Neural cell (in vitro differentiated cells): ENCODE data around the gene SIRPB1. TPM values are rescaled to one million over a fixed set of nuclear protein-coding genes. Genes with fewer than 3 reads are reported as not detected.

Source experiments
- H2AFZ ChIP-seq: fragments of 200-600, 300-800 bp; sonication (generic), shearing (Covaris generic); 2 replicates; pipeline ENCODE4 v1.6.0; 2014; ENCODE audit warnings: low read depth, mild to moderate bottlenecking, antibody characterized with exemption, low read length, moderate library complexity
- H3F3A ChIP-seq: fragments of 200-600 bp; shearing (Covaris generic); 2 replicates; pipeline ENCODE4 v1.6.1; 2016; ENCODE audit warnings: mild to moderate bottlenecking, moderate library complexity, mixed read lengths, antibody characterized with exemption, low read length; ENCODE audit not compliant: insufficient read depth, poor library complexity, severe bottlenecking
- H3K27ac ChIP-seq: fragments of 200-600, 300-800 bp; sonication (generic), shearing (Covaris generic); 2 replicates; pipeline ENCODE4 v1.5.1; 2014; ENCODE audit warnings: mild to moderate bottlenecking, low read length, moderate library complexity
- H3K27me3 ChIP-seq: fragments of 300-800, 200-600 bp; sonication (generic), shearing (Covaris generic); 2 replicates; pipeline ENCODE4 v1.6.0; 2014; ENCODE audit warnings: mild to moderate bottlenecking, low read depth, low read length, moderate library complexity; ENCODE audit not compliant: insufficient read depth
- H3K36me3 ChIP-seq: fragments of 300-800, 200-600 bp; sonication (generic), shearing (Covaris generic); 2 replicates; pipeline ENCODE4 v1.5.1; 2014; ENCODE audit warnings: mild to moderate bottlenecking, antibody characterized with exemption, low read length, moderate library complexity; ENCODE audit not compliant: insufficient read depth
- H3K4me2 ChIP-seq: fragments of 300-800, 200-600 bp; sonication (generic), shearing (Covaris generic); 2 replicates; pipeline ENCODE4 v1.6.0; 2014; ENCODE audit warnings: mild to moderate bottlenecking, low read length
- H3K4me3 ChIP-seq: fragments of 300-800, 200-600 bp; sonication (generic), shearing (Covaris generic); 2 replicates; pipeline ENCODE4 v1.5.1; 2014; ENCODE audit warnings: mild to moderate bottlenecking, low read length, moderate library complexity
- H3K79me2 ChIP-seq: fragments of 200-600 bp; shearing (Covaris generic); replicated peaks from 2 replicates; pipeline ENCODE4 v1.6.0; 2014; ENCODE audit warnings: mild to moderate bottlenecking, low read length, moderate library complexity; ENCODE audit not compliant: insufficient read depth
- H3K9ac ChIP-seq: fragments of 300-800, 200-600 bp; sonication (generic), shearing (Covaris generic); 2 replicates; pipeline ENCODE4 v1.6.1; 2016; ENCODE audit warnings: mild to moderate bottlenecking, low read length, mixed read lengths
- H3K9me2 ChIP-seq: fragments of 200-600 bp; shearing (Covaris generic); 2 replicates; pipeline ENCODE4 v1.6.1; 2016; ENCODE audit warnings: mild to moderate bottlenecking, low read length, mixed read lengths; ENCODE audit not compliant: insufficient read depth
- H3K9me3 ChIP-seq: fragments of 200-600, 300-800 bp; sonication (generic), shearing (Covaris generic); 2 replicates; pipeline ENCODE4 v1.6.1; 2016; ENCODE audit warnings: mild to moderate bottlenecking, mixed run types, low read length, moderate library complexity, mixed read lengths
- H4K20me1 ChIP-seq: fragments of 200-600 bp; shearing (Covaris generic); 2 replicates; pipeline ENCODE4 v1.6.1; 2016; ENCODE audit warnings: mild to moderate bottlenecking, mixed run types; ENCODE audit not compliant: insufficient read depth
- CTCF ChIP-seq: fragments of 450-650 bp; IDR thresholded peaks from 2 replicates; pipeline ENCODE4 v1.5.1; 2014; ENCODE audit warnings: antibody characterized with exemption, mild to moderate bottlenecking, moderate library complexity; ENCODE audit not compliant: poor library complexity, severe bottlenecking
- EP300 ChIP-seq: fragments of 450-650 bp; conservative IDR thresholded peaks from 2 replicates; pipeline ENCODE4 v1.6.1; 2014; ENCODE audit warnings: antibody characterized with exemption, mild to moderate bottlenecking, moderate library complexity; ENCODE audit not compliant: poor library complexity, severe bottlenecking
- EZH2 ChIP-seq: fragments of 200-600, 300-800 bp; shearing (Covaris generic), sonication (generic); IDR thresholded peaks from 2 replicates; pipeline ENCODE4 v1.6.1; 2014; ENCODE audit warnings: antibody characterized with exemption, low read length, borderline replicate concordance, mild to moderate bottlenecking; ENCODE audit not compliant: insufficient read depth, poor library complexity, severe bottlenecking
- MXI1 ChIP-seq: fragments of 450-650 bp; conservative IDR thresholded peaks from 2 replicates; pipeline ENCODE4 v1.6.1; 2014; ENCODE audit warnings: antibody characterized with exemption, mild to moderate bottlenecking; ENCODE audit not compliant: poor library complexity, severe bottlenecking
- POLR2AphosphoS5 ChIP-seq: IDR thresholded peaks from 2 replicates; pipeline ENCODE4 v1.6.1; 2012
- RAD21 ChIP-seq: fragments of 450-650 bp; conservative IDR thresholded peaks from 2 replicates; pipeline ENCODE4 v1.6.1; 2014; ENCODE audit warnings: antibody characterized with exemption, mild to moderate bottlenecking, moderate library complexity
- REST ChIP-seq: IDR thresholded peaks from 2 replicates; pipeline ENCODE4 v1.6.1; 2012; ENCODE audit warnings: borderline replicate concordance
- SMC3 ChIP-seq: fragments of 450-650 bp; conservative IDR thresholded peaks from 2 replicates; pipeline ENCODE4 v1.6.1; 2014; ENCODE audit warnings: antibody characterized with exemption, mild to moderate bottlenecking, moderate library complexity; ENCODE audit not compliant: poor library complexity
- TAF1 ChIP-seq: IDR thresholded peaks from 2 replicates; pipeline ENCODE4 v1.6.1; 2012; ENCODE audit warnings: low read depth
- polyA plus RNA-seq: library from polyadenylated mRNA; depleted of rRNA; stranded (reverse); fragments of >200 nt; gene quantifications from 2 replicates; pipeline ENCODE4 v1.2.3, GENCODE V29; 2014

Gene SIRPB1
- polyA plus RNA-seq, 1 donor from 2014 or later, result 0.20 TPM

DNA sequence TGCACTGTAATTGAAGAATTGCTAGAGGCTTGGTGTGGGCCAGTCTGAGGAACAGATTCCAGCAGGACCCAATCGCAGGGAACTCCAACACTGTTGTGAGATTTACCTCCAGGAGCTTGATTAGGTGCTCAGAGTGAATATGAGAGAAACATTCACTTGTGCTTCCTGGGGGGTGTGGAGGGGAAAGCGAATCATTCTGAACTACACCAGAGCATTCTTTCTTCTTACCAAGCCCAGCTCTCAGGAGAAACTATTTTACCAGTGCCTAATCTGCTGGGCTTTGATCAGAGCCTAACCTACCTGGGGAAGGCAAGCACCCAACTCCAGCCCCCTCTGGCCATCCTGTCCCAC, 7.4 kb upstream of the SIRPB1 start:
- no peak overlapping the region for H3K27ac ChIP-seq
- no peaks in the 10 kb centered on the region for H3K27me3 ChIP-seq
- no peak overlapping the region for H3K9ac ChIP-seq
- H3K9me3 ChIP-seq, result no peaks in the 10 kb centered on the region
- H3K4me2 ChIP-seq, result no peak overlapping the region
- H3K79me2 ChIP-seq, result no peaks in the 10 kb centered on the region
- H4K20me1 ChIP-seq, result no peaks in the 10 kb centered on the region
- TF ChIP-seq POLR2AphosphoS5 (no peak), EZH2 (no peak), REST (no peak), EP300 (no peak), MXI1 (no peak), SMC3 (no peak), RAD21 (no peak), CTCF (no peak), TAF1 (no peak)
- H3K36me3 ChIP-seq, result no peaks in the 10 kb centered on the region
- H3K9me2 ChIP-seq, result no peaks in the 10 kb centered on the region
- no peak overlapping the region for H3K4me3 ChIP-seq
- H2AFZ ChIP-seq, result no peak overlapping the region
- H3F3A ChIP-seq, result no peaks in the 10 kb centered on the region

- H4K20me1 ChIP-seq, result no peaks in the 10 kb centered on the region
- H3K9me2 ChIP-seq, result no peaks in the 10 kb centered on the region
- no peaks in the 10 kb centered on the region for H3K79me2 ChIP-seq
- H3K27me3 ChIP-seq, result no peaks in the 10 kb centered on the region
- no peak overlapping the region for H2AFZ ChIP-seq
- H3K9me3 ChIP-seq, result no peaks in the 10 kb centered on the region
- no peaks in the 10 kb centered on the region for H3K36me3 ChIP-seq
- no peak overlapping the region for H3K27ac ChIP-seq
- no peak overlapping the region for H3K4me2 ChIP-seq
- no peak overlapping the region for H3K9ac ChIP-seq
- no peaks in the 10 kb centered on the region for H3F3A ChIP-seq
- TF ChIP-seq EP300 (no peak), TAF1 (no peak), EZH2 (no peak), RAD21 (no peak), CTCF (no peak), SMC3 (no peak), REST (no peak), POLR2AphosphoS5 (no peak), MXI1 (no peak)
- H3K4me3 ChIP-seq, result no peak overlapping the region
Measured at GRCh38 chr20:1626528-1627199, 6.9 kb upstream of the SIRPB1 start.
